ENCODE measurements around the gene PDSS2.
"Not testable (repeated sequence)": the region's sequence is repeated elsewhere in the genome, so short reads cannot be mapped to it uniquely, and the experiment has no call there.

Gene PDSS2

GRCh38 chr6:107118540-107118939 is 340.8 kb downstream of the PDSS2 start:
- not testable (repeated sequence) for DNase-seq (ENCODE audit: low read depth)

- DNase-seq (ENCODE audit: low read depth): no peak
Measured at GRCh38 chr6:107116931-107117330, 342.4 kb downstream of the PDSS2 start.

- no peak for DNase-seq (ENCODE audit: low read depth)
Measured at GRCh38 chr6:107116328-107116892, 343.0 kb downstream of the PDSS2 start.

GRCh38 chr6:107115695-107116327 is 343.6 kb downstream of the PDSS2 start:
- DNase-seq (ENCODE audit: low read depth): no peak

GRCh38 chr6:107114926-107115694 is 344.3 kb downstream of the PDSS2 start, which contains the start of gene BEND3:
TSS of gene BEND3 (minus strand) at chr6:107115515. CDS start at chr6:107099285, 16,230 bp downstream.
- no peak for DNase-seq (ENCODE audit: low read depth)

- peak; percentile 36 for DNase-seq (ENCODE audit: low read depth)
Measured at GRCh38 chr6:107114213-107114925, 345.0 kb downstream of the PDSS2 start.

GRCh38 chr6:107110200-107110599 is 349.2 kb downstream of the PDSS2 start:
- no peak for DNase-seq (ENCODE audit: low read depth)

- DNase-seq (ENCODE audit: low read depth): no peak
Measured at GRCh38 chr6:107108201-107108890, 351.0 kb downstream of the PDSS2 start.

GRCh38 chr6:107107791-107108190 is 351.6 kb downstream of the PDSS2 start:
- DNase-seq (ENCODE audit: low read depth): no peak

- no peak for DNase-seq (ENCODE audit: low read depth)
Measured at GRCh38 chr6:107106165-107106564, 353.2 kb downstream of the PDSS2 start.

- no peak for DNase-seq (ENCODE audit: low read depth)
Measured at GRCh38 chr6:107105511-107106116, 353.8 kb downstream of the PDSS2 start.

GRCh38 chr6:107103082-107103481 is 356.3 kb downstream of the PDSS2 start:
- no peak for DNase-seq (ENCODE audit: low read depth)

Measured in stimulated activated CD8-positive, alpha-beta memory T cell treated with anti-CD3 and anti-CD28 coated beads, Interleukin-12 subunit alpha, Interleukin-12 subunit beta, amount 100 ng/mL, for 1 hour (primary cell).